Pons (tissue), 1 donor: ENCODE data around the gene CADM1.
A peak's percentile ranks its signal among the peaks of the same experiment; 100 is the strongest.

Source experiments
- DNase-seq: peaks from one replicate; pipeline ENCODE4 v3.0.0-alpha.2; 2016; ENCODE audit warnings: low spot score

Gene CADM1

DNA sequence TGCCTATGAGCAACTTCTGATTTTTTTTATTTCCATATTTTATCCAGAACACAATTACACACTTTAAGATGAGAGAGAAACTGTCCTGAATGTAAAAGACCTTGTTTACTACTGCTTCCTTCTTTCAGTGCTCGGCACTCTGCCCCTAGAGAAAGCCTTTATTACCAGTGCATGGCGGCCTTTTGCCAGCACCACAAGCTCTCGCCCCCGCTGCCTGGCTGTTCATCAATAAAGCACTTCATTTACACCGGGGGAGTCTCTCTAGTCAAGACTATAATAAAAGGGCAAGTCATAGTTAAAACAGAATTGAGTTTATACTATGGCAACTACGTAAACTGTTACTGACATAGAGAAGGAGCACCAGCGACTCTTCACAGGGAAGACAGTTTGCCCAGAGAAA, 259.5 kb downstream of the CADM1 start:
- peak; percentile 59 for DNase-seq

DNA sequence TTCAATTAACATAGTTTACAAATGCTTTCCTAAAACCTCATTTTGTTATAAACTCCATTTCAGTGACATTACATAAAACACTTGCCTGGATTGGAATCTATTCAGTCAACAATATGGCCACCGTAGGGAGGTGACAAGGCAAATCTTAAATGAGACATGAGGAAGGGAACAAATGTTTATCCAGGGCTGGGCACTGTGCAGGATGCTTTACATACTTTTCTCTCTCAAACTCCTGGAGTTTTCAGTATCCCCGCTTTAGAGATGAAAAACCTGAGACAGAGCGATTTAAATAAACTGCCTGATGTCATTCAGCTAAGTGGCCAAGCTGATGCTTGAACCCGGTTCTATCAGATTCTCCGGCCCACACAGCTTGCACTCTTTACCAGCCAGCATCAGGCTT, 259.9 kb downstream of the CADM1 start:
- peak; percentile 23 for DNase-seq

DNA sequence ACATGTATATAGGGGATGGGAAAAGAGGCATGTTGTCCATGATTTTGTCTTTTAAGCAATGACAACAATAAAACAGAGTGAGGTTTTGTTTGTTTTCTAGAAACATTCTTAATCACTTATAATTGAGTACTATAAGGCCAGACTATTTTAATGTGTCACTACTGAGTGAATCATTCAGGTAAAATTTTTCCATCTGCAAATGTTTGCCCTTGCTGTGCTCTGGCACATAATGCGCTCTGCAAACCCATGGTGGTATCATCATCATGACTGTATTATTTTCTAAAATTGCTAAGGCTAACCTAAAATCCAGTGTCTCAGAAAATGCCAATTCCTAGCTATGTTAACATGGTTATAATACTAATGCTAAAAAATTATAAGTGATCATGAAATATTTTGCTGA, 261.2 kb downstream of the CADM1 start:
- no peak for DNase-seq

DNA sequence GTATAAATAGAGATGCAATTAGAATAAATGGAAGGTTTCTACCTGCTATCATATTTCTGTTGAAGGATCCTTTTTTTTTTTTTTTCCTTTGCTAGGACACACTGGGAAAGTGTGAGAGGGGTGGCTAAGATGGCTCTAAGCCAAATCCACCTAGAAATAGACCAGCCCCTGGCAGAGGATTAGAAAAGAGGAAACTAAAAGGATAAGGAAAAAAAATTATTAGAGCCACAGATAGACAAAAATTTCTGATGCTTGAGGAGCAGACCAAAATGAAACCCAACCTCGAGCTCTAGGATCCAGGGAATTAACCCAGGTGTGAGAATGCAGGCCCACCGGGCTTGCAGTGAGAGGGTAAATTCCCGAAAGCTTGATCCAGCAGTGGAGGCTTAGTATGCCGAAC, 262.3 kb downstream of the CADM1 start:
- no peak for DNase-seq

DNA sequence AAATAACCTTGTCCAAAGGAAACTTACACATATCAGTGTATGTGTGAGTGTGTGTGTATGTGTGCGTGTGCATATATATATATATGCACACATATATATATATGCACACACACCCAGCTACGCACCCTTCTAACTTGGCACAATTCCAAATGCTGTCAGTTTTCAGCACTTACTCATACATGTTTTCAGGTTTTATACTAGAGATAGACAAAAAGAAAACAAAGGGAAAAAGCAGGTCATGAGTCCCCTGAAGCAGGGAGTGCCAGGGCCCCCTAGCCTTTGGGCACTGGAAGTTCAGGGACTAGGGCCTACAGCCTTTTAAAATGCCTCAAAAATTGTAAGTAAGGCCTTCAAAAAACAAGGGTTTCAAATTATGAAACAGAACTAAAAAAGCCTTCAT, 265.4 kb downstream of the CADM1 start:
- no peak for DNase-seq

GRCh38 chr11:115238086-115238485, 266.1 kb downstream of the CADM1 start:
- no peak for DNase-seq

- no peak for DNase-seq
Observed at GRCh38 chr11:115237578-115237977, 266.6 kb downstream of the CADM1 start.

DNA sequence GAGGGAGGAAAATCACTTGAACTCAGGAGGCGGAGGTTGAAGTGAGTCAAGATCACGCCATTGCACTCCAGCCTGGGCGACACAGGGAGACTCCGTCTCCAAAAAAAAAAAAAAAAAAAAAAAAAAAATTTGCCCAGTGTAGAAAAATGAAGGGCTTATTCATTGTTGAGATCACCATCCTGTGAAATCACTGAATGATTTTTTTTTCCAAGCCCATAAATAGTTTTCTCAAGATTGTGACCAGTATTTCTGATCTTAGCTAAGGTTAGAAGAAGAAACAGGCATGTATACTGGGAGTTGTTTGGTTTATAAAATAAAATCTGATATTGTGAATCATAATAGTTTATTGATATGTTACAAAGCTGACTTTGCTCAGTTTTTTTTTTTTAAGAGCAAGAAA, 269.4 kb downstream of the CADM1 start:
- DNase-seq: no peak

DNA sequence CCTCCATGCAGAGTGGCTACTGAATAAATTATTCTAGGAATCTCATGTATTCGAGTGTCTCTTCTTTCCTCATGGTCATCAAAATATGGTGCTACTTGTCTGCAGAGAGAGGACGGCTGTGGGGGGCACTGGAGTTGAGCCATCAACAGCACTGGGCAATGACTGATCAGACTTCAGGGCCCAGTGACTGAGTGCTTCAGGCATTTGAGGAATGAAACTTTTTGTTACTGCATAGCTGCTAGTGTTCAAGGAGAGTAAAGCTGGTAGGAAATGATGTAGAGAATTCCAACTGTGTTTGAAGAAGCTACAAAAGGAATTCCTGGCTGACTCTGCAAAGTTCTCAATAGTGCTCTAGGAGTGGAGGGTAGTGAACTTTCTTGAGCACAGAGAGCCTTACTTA, 277.7 kb downstream of the CADM1 start:
- DNase-seq: no peak

GRCh38 chr11:115224551-115224950, 279.7 kb downstream of the CADM1 start:
- no peak for DNase-seq

GRCh38 chr11:115222863-115223530, 281.2 kb downstream of the CADM1 start:
- no peak for DNase-seq

GRCh38 chr11:115222218-115222862, 281.9 kb downstream of the CADM1 start:
- DNase-seq: no peak

- no peak for DNase-seq
Observed at GRCh38 chr11:115221461-115222069, 282.6 kb downstream of the CADM1 start.

DNA sequence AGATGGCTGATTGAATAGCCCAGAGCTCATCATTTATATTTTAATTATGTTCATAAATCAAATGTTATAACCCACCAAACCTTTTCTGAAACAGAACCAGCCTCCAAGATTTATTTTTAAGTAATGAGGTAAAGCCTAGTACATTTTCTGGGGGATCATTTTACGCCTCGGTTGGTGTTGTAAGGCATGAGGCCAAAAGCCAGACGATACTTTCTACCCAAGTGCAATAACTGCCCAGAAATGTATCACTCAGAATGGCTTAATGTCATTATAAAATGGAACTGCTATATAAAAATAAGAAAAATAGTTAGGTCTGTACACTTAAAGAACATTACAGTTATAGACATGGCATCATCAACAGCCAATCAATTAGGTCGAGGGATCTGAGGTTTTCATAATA, 283.3 kb downstream of the CADM1 start:
- DNase-seq: no peak

DNA sequence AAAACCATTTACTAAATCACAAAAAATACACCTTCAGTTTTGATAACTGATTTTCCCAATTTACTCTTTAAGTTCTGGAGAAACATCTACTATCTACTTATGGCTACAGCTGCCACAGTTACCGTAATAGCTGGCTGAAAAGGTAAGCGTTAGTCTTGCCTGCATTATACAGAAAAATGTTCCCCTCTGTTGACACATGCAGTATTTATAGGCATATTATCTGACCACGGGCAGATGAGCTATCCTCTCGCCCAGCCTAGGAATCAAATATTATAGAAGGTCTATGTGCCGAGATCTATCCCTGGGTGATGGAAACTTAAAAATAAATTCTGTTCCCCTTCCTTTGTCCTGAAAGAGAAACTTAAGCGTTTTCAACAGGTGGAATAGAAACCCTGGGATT, 283.8 kb downstream of the CADM1 start:
- DNase-seq: no peak

DNA sequence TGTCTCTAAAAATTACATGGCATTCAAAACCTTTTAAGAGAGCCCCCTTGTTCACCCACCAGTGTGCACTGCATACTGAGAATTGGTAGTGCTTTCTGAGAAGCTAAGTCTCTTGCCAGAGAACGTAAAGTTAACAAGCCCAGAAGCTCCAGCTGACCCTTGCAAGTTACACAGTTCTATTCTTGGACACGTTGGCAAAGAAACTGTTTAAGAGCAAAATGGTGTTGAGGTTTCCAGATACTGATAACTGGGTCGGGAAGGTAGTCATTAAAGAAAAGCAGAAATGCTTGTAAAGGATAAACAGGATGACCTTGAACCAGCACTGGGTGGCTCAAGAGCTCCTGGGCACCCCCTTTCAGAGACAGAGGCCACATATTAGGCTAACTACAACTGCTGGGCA, 284.8 kb downstream of the CADM1 start:
- no peak for DNase-seq

DNA sequence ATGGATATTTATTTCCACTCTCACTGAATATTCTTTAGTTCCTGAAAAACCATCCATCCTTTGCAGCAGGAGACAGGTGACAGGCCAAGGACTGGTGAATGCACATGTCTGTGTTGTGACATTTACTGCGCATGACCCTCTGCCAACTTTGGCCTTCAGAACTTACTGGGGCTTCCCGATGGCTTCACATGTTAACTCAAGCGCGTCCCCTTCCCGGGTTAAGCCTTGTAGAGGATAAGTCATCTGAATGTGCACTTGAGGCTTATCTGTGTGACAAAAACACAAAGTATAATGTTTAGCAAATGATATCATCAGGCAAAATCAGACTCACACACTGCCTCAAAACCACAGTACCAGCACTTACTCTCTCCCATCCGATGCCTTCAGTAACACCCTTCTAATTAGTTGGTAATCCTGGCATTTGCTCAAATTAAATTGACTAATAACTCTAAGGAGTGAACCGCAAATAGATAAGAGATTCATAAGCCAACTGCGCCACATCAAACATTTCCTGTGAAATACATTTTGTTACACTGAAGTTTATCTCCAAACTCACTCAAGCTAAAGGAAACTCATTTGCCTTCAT, 286.4 kb downstream of the CADM1 start:
- no peak for DNase-seq

- DNase-seq: no peak
Observed at GRCh38 chr11:115215694-115216617, 288.3 kb downstream of the CADM1 start.

DNA sequence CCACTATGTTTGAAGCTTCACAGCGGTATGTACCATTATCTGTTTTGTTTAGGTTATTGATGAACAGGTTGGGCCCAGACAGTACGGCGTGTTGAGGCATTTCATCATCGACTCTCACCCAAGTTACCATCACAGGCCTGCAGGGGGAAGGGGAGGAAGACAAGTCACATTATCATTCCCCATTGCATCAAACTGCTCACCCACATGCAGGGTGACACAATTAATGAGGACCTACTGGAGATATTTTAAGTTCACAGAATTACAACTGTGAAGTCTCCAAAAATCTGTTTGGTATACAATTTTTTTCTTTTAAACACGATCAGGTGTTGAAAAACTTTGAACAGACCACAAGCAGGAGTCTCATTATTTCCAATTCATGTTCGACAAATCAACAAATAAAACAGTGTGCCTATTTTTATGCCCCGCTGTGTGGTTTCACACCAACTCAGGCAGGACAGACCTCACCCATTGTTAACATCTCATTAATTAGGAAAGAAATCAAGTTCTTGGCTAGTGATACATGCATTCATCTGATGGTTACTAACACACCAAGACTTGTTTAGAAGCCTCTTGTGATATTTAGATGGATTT, 289.5 kb downstream of the CADM1 start:
- no peak for DNase-seq

GRCh38 chr11:115213007-115213406, 291.2 kb downstream of the CADM1 start:
- no peak for DNase-seq

- DNase-seq: no peak
Observed at GRCh38 chr11:115208808-115209259, 295.4 kb downstream of the CADM1 start.

DNA sequence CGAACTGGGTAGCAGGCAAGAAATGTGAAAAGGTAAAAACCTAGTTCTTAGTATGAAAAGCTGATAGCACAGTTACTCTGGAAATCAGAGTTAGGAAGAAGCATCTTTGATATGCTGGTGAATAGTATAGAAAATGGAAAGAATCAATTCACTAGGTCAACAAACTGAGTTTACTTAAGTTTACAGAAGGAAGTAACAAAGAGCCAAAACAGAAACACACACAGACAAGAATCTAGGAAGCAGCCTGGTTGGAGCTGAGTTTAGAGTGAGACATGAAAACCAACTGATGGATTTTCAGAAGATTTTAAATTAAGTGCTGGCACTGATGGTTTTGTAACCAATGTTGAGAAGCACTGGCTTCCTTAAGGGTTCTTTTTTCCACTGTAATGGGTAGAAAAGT, 296.3 kb downstream of the CADM1 start:
- DNase-seq: no peak
